CD8-positive, alpha-beta memory T cell (primary cell): ENCODE data around the gene PSTPIP2. TPM values are rescaled to one million over a fixed set of nuclear protein-coding genes. Genes with fewer than 3 reads are reported as not detected.

Source experiments
- CTCF ChIA-PET: fragments of 350-600 bp; sonication (Branson Sonifier 250); formaldehyde crosslinking; loops from one replicate; lab custom pipeline; 2021; ENCODE audit warnings: antibody characterized with exemption; lab: Charles Lee
- POLR2A ChIA-PET: fragments of 350-600 bp; sonication (Branson Sonifier 250); formaldehyde crosslinking; loops from one replicate; lab custom pipeline; 2021; ENCODE audit warnings: antibody characterized with exemption; lab: Charles Lee
- DNase-seq, 5 donors: peaks; one replicate each; pipeline versions ENCODE4 v3.0.0 to v3.0.0-alpha.2; 2020 to 2022; ENCODE audit warnings: mixed read lengths in 1 of 5
- H3K27ac ChIP-seq: one replicate; pipeline ENCODE4 v1.7.0; 2013; ENCODE audit warnings: low read depth, mild to moderate bottlenecking, low read length, moderate library complexity
- H3K27me3 ChIP-seq: 2 replicates; pipeline ENCODE4 v1.7.0; 2013; ENCODE audit warnings: low read length, mild to moderate bottlenecking; ENCODE audit not compliant: insufficient read depth, poor library complexity, severe bottlenecking
- H3K36me3 ChIP-seq: 2 replicates; pipeline ENCODE4 v1.7.0; 2013; ENCODE audit warnings: mild to moderate bottlenecking, low read length, moderate library complexity; ENCODE audit not compliant: insufficient read depth
- H3K4me1 ChIP-seq: 2 replicates; pipeline ENCODE4 v1.7.0; 2013; ENCODE audit warnings: mild to moderate bottlenecking, low read length, moderate library complexity; ENCODE audit not compliant: insufficient read depth
- H3K4me3 ChIP-seq: 2 replicates; pipeline ENCODE4 v1.7.0; 2013; ENCODE audit warnings: mild to moderate bottlenecking, low read length
- H3K9me3 ChIP-seq: 2 replicates; pipeline ENCODE4 v1.7.0; 2013; ENCODE audit warnings: mild to moderate bottlenecking, low read length
- H3K27ac Mint-ChIP-seq, 8 donors: one replicate each; pipeline ENCODE4 v1.8.0; 2020 to 2021; ENCODE audit warnings: mixed read lengths in 8 of 8, mild to moderate bottlenecking in 6 of 8, inconsistent platforms in 3 of 8, moderate library complexity in 3 of 8
- H3K27me3 Mint-ChIP-seq, 2 donors: one replicate each; pipeline ENCODE4 v1.8.0; 2020 to 2021; ENCODE audit warnings: mixed read lengths in 2 of 2, mild to moderate bottlenecking in 1 of 2, moderate library complexity in 1 of 2
- H3K36me3 Mint-ChIP-seq, 3 donors: one replicate each; pipeline ENCODE4 v1.8.0; 2020 to 2021; ENCODE audit warnings: mixed read lengths in 3 of 3, inconsistent platforms in 1 of 3, mild to moderate bottlenecking in 1 of 3
- H3K4me1 Mint-ChIP-seq, 3 donors: one replicate each; pipeline ENCODE4 v1.8.0; 2020 to 2021; ENCODE audit warnings: mixed read lengths in 3 of 3, inconsistent platforms in 1 of 3, mild to moderate bottlenecking in 1 of 3
- H3K4me3 Mint-ChIP-seq, 7 donors: one replicate each; pipeline ENCODE4 v1.8.0; 2020 to 2021; ENCODE audit warnings: mixed read lengths in 7 of 7, mild to moderate bottlenecking in 6 of 7, moderate library complexity in 4 of 7, inconsistent platforms in 2 of 7
- H3K9me3 Mint-ChIP-seq, 5 donors: one replicate each; pipeline ENCODE4 v1.8.0; 2020 to 2022; ENCODE audit warnings: mixed read lengths in 5 of 5, mild to moderate bottlenecking in 3 of 5, moderate library complexity in 2 of 5, inconsistent platforms in 1 of 5
- polyA plus RNA-seq: library from polyadenylated mRNA; unstranded; fragments of 300-500 nt; fragmentation: Illumina TruSeq; gene quantifications from one replicate; pipeline ENCODE4 v1.2.3, GENCODE V29; 2021
- total RNA-seq, 2 experiments: library from RNA; stranded (reverse); gene quantifications; one replicate each; pipeline ENCODE4 v1.2.3, GENCODE V29; 2021

The PSTPIP2 gene
- total and polyA plus RNA-seq, 3 experiments from 2014 or later: 11.0 to 25.3 (median 24.9) TPM

GRCh38 chr18:46046126-46046525 is 25.9 kb downstream of the PSTPIP2 start:
- peaks cover 22 to 27% (median 25%) of the 10 kb centered on the region in 3 donors for H3K4me1 Mint-ChIP-seq
- H3K27me3 Mint-ChIP-seq: no peaks in the 10 kb centered on the region
- POLR2A ChIA-PET: no interaction called here
- no peak overlapping the region for H3K4me3 Mint-ChIP-seq
- Histone ChIP-seq H3K27ac (no peak overlapping the region), H3K4me1 (peaks cover 23% of the 10 kb centered on the region), H3K36me3 (no peaks in the 10 kb centered on the region), H3K4me3 (no peak overlapping the region), H3K9me3 (no peaks in the 10 kb centered on the region), H3K27me3 (no peaks in the 10 kb centered on the region)
- no peak for DNase-seq
- CTCF ChIA-PET: interaction anchor here (0.9 kb wide), 1 partner anchor 28 kb away, joined by 4 read pairs; no protein-coding TSS in a partner anchor
- no peaks in the 10 kb centered on the region for H3K9me3 Mint-ChIP-seq
- no peaks in the 10 kb centered on the region for H3K36me3 Mint-ChIP-seq
- no peak overlapping the region for H3K27ac Mint-ChIP-seq

- peaks cover 31 to 42% (median 37%) of the 10 kb centered on the region in 3 donors for H3K4me1 Mint-ChIP-seq
- peaks cover 40% of the 10 kb centered on the region for H3K4me1 ChIP-seq
- peak overlapping the region in 6 of 7 donors; percentile 6 to 52 (median 40) for H3K4me3 Mint-ChIP-seq
- H3K36me3 ChIP-seq: no peaks in the 10 kb centered on the region
- peaks cover under 1 to 9% (median 5%) of the 10 kb centered on the region in 3 donors for H3K36me3 Mint-ChIP-seq
- H3K9me3 ChIP-seq: no peaks in the 10 kb centered on the region
- H3K27me3 Mint-ChIP-seq: peaks cover 0 to 3% of the 10 kb centered on the region in 2 donors
- H3K27ac ChIP-seq: no peak overlapping the region
- ChIA-PET CTCF (no interaction called here), POLR2A (no interaction called here)
- no peaks in the 10 kb centered on the region for H3K9me3 Mint-ChIP-seq
- DNase-seq: no peak
- peak overlapping the region in 7 of 8 donors; percentile 35 to 91 (median 71) for H3K27ac Mint-ChIP-seq
- no peaks in the 10 kb centered on the region for H3K27me3 ChIP-seq
- H3K4me3 ChIP-seq: peak overlapping the region; percentile 7
Measured at GRCh38 chr18:46042571-46043123, 29.4 kb downstream of the PSTPIP2 start.

- CTCF ChIA-PET: interaction anchor here (1.4 to 1.5 kb wide), 2 partner anchors 14 to 33 kb away, joined by 4 read pairs; no protein-coding TSS in a partner anchor
- no peak overlapping the region for H3K4me3 Mint-ChIP-seq
- peak overlapping the region in 4 of 8 donors; percentile 41 to 66 (median 44) for H3K27ac Mint-ChIP-seq
Measured at GRCh38 chr18:46040747-46041104, 31.3 kb downstream of the PSTPIP2 start.

GRCh38 chr18:46040033-46040746 is 31.9 kb downstream of the PSTPIP2 start:
- no peaks in the 10 kb centered on the region for H3K9me3 Mint-ChIP-seq
- peak overlapping the region in 6 of 8 donors; percentile 37 to 66 (median 44) for H3K27ac Mint-ChIP-seq
- peaks cover 40% of the 10 kb centered on the region for H3K4me1 ChIP-seq
- H3K27me3 Mint-ChIP-seq: peaks cover 0 to 3% of the 10 kb centered on the region in 2 donors
- no peak overlapping the region for H3K4me3 ChIP-seq
- H3K36me3 ChIP-seq: no peaks in the 10 kb centered on the region
- no peak for DNase-seq
- peaks cover 1 to 14% (median 5%) of the 10 kb centered on the region in 3 donors for H3K36me3 Mint-ChIP-seq
- peaks cover 30 to 37% (median 36%) of the 10 kb centered on the region in 3 donors for H3K4me1 Mint-ChIP-seq
- H3K9me3 ChIP-seq: no peaks in the 10 kb centered on the region
- H3K4me3 Mint-ChIP-seq: no peak overlapping the region
- POLR2A ChIA-PET: no interaction called here
- H3K27ac ChIP-seq: no peak overlapping the region
- H3K27me3 ChIP-seq: no peaks in the 10 kb centered on the region
- CTCF ChIA-PET: interaction anchor here (1.4 to 1.5 kb wide), 2 partner anchors 15 to 34 kb away, joined by 4 read pairs; no protein-coding TSS in a partner anchor

More at GRCh38 chr18:46040747-46041104, 31.3 kb downstream of the PSTPIP2 start:
- H3K9me3 ChIP-seq: no peaks in the 10 kb centered on the region
- no peaks in the 10 kb centered on the region for H3K36me3 ChIP-seq
- Mint-ChIP-seq H3K36me3 (peaks cover 1 to 12% (median 5%) of the 10 kb centered on the region in 3 donors), H3K9me3 (no peaks in the 10 kb centered on the region), H3K27me3 (peaks cover 0 to 3% of the 10 kb centered on the region in 2 donors), H3K4me1 (peaks cover 30 to 37% (median 36%) of the 10 kb centered on the region in 3 donors)
- H3K4me1 ChIP-seq: peaks cover 40% of the 10 kb centered on the region
- no peaks in the 10 kb centered on the region for H3K27me3 ChIP-seq
- no peak overlapping the region for H3K27ac ChIP-seq
- POLR2A ChIA-PET: no interaction called here
- H3K4me3 ChIP-seq: no peak overlapping the region
- DNase-seq: no peak

GRCh38 chr18:46037512-46038305 is 34.4 kb downstream of the PSTPIP2 start:
- H3K4me3 ChIP-seq: no peak overlapping the region
- ChIA-PET CTCF (no interaction called here), POLR2A (no interaction called here)
- H3K9me3 Mint-ChIP-seq: no peaks in the 10 kb centered on the region
- H3K27ac Mint-ChIP-seq: no peak overlapping the region
- no peaks in the 10 kb centered on the region for H3K36me3 ChIP-seq
- H3K27me3 ChIP-seq: no peaks in the 10 kb centered on the region
- no peaks in the 10 kb centered on the region for H3K9me3 ChIP-seq
- H3K4me3 Mint-ChIP-seq: no peak overlapping the region
- no peak overlapping the region for H3K27ac ChIP-seq
- no peak for DNase-seq
- peaks cover 0 to 3% of the 10 kb centered on the region in 2 donors for H3K27me3 Mint-ChIP-seq
- H3K36me3 Mint-ChIP-seq: peaks cover 1 to 14% (median 5%) of the 10 kb centered on the region in 3 donors
- peaks cover 22 to 28% (median 27%) of the 10 kb centered on the region in 3 donors for H3K4me1 Mint-ChIP-seq
- peaks cover 31% of the 10 kb centered on the region for H3K4me1 ChIP-seq

GRCh38 chr18:46035696-46036680 is 36.1 kb downstream of the PSTPIP2 start:
- DNase-seq: no peak
- Histone ChIP-seq H3K36me3 (no peaks in the 10 kb centered on the region), H3K27ac (no peak overlapping the region), H3K4me3 (no peak overlapping the region), H3K27me3 (no peaks in the 10 kb centered on the region), H3K9me3 (no peaks in the 10 kb centered on the region), H3K4me1 (peaks cover 15% of the 10 kb centered on the region)
- Mint-ChIP-seq H3K4me3 (no peak overlapping the region), H3K27ac (no peak overlapping the region), H3K27me3 (peaks cover 0 to 3% of the 10 kb centered on the region in 2 donors), H3K9me3 (no peaks in the 10 kb centered on the region), H3K36me3 (peaks cover 5 to 14% (median 5%) of the 10 kb centered on the region in 3 donors), H3K4me1 (peaks cover 9 to 15% (median 14%) of the 10 kb centered on the region in 3 donors)
- CTCF ChIA-PET: no interaction called here
- POLR2A ChIA-PET: no interaction called here

GRCh38 chr18:46034230-46034629 is 37.8 kb downstream of the PSTPIP2 start:
- ChIA-PET CTCF (no interaction called here), POLR2A (interaction anchor here (0.7 kb wide), 1 partner anchor 38 kb away, joined by 4 read pairs; the partner anchor contains the start of gene PSTPIP2)
- Histone ChIP-seq H3K27ac (no peak overlapping the region), H3K4me3 (no peak overlapping the region), H3K27me3 (no peaks in the 10 kb centered on the region), H3K4me1 (no peaks in the 10 kb centered on the region), H3K9me3 (no peaks in the 10 kb centered on the region), H3K36me3 (no peaks in the 10 kb centered on the region)
- no peak overlapping the region for H3K4me3 Mint-ChIP-seq
- peaks cover 0 to 2% of the 10 kb centered on the region in 2 donors for H3K27me3 Mint-ChIP-seq
- no peak for DNase-seq
- H3K9me3 Mint-ChIP-seq: no peaks in the 10 kb centered on the region
- peaks cover 0 to 11% (median 5%) of the 10 kb centered on the region in 3 donors for H3K36me3 Mint-ChIP-seq
- no peak overlapping the region for H3K27ac Mint-ChIP-seq
- no peaks in the 10 kb centered on the region for H3K4me1 Mint-ChIP-seq
